OCI-LY7 (cell line): ENCODE results near the gene STXBP1. TPM values are rescaled to one million over a fixed set of nuclear protein-coding genes. Genes with fewer than 3 reads are reported as not detected.

Experiments
- BruUV-seq: library from RNA; stranded (reverse); fragments of 400-500 nt; replicated peaks from 2 replicates; lab custom pipeline; 2021; lab: Mats Ljungman, UMichigan
- CTCF ChIA-PET: fragments of 300-600 bp; sonication (Branson Sonifier 250); formaldehyde crosslinking; loops from one replicate; lab custom pipeline; 2022; ENCODE audit warnings: antibody characterized with exemption; ENCODE audit not compliant: unreplicated experiment; lab: Charles Lee
- POLR2A ChIA-PET: fragments of 300-600 bp; sonication (Branson Sonifier 250); formaldehyde crosslinking; loops from one replicate; lab custom pipeline; 2022; ENCODE audit warnings: antibody characterized with exemption; lab: Charles Lee
- DNase-seq: peaks from one replicate; pipeline ENCODE4 v3.0.0-alpha.2; 2015; ENCODE audit warnings: low spot score
- H2AFZ ChIP-seq: fragments of 200-600 bp; sonication (generic), shearing (Covaris generic); 2 replicates; pipeline ENCODE4 v1.6.1; 2014; ENCODE audit warnings: mild to moderate bottlenecking, antibody characterized with exemption, low read length, moderate library complexity
- H3K27ac ChIP-seq: fragments of 200-600 bp; sonication (generic); 2 replicates; pipeline ENCODE4 v1.5.1; 2014; ENCODE audit warnings: mixed run types, low read depth, mild to moderate bottlenecking, moderate library complexity, low read length, inconsistent platforms; ENCODE audit not compliant: poor library complexity, severe bottlenecking
- H3K36me3 ChIP-seq: fragments of 200-600 bp; sonication (generic); 2 replicates; pipeline ENCODE4 v1.6.1; 2014; ENCODE audit warnings: mild to moderate bottlenecking, antibody characterized with exemption, low read length, moderate library complexity, mixed read lengths; ENCODE audit not compliant: insufficient read depth
- H3K4me1 ChIP-seq: fragments of 200-600 bp; sonication (generic); 2 replicates; pipeline ENCODE4 v1.5.1; 2014; ENCODE audit warnings: mild to moderate bottlenecking, low read length; ENCODE audit not compliant: insufficient read depth, poor library complexity, severe bottlenecking
- H3K4me2 ChIP-seq: fragments of 200-600 bp; sonication (generic); 2 replicates; pipeline ENCODE4 v1.6.1; 2014; ENCODE audit warnings: mild to moderate bottlenecking, low read length
- H3K4me3 ChIP-seq: fragments of 200-600 bp; sonication (generic); 2 replicates; pipeline ENCODE4 v1.5.1; 2014; ENCODE audit warnings: mild to moderate bottlenecking, low read depth, low read length; ENCODE audit not compliant: poor library complexity, severe bottlenecking
- H3K79me2 ChIP-seq: fragments of 200-600 bp; sonication (generic); 2 replicates; pipeline ENCODE4 v1.6.1; 2016; ENCODE audit warnings: low read depth, mild to moderate bottlenecking, low read length, moderate library complexity, mixed read lengths; ENCODE audit not compliant: insufficient read depth
- H3K9me2 ChIP-seq: fragments of 200-600 bp; sonication (generic); 2 replicates; pipeline ENCODE4 v1.6.1; 2016; ENCODE audit warnings: mild to moderate bottlenecking, low read length, mixed read lengths; ENCODE audit not compliant: insufficient read depth
- H3K9me3 ChIP-seq: fragments of 200-600 bp; sonication (generic); 2 replicates; pipeline ENCODE4 v1.6.1; 2014; ENCODE audit warnings: mild to moderate bottlenecking, mixed run types, low read length, mixed read lengths
- H4K20me1 ChIP-seq: fragments of 200-600 bp; sonication (generic); 2 replicates; pipeline ENCODE4 v1.6.1; 2014; ENCODE audit warnings: mild to moderate bottlenecking, antibody characterized with exemption, low read length, moderate library complexity, mixed read lengths; ENCODE audit not compliant: insufficient read depth
- EZH2phosphoT487 ChIP-seq: fragments of 200-600 bp; sonication (generic); IDR thresholded peaks from 2 replicates; pipeline ENCODE4 v1.6.1; 2018; ENCODE audit warnings: low read depth, borderline replicate concordance, mild to moderate bottlenecking, mixed run types, antibody characterized with exemption, low read length, moderate library complexity, mixed read lengths
- intact Hi-C: fragments of 100-400 bp; cut with micrococcal nuclease; formaldehyde crosslinking; loops from one replicate; pipeline ENCODE4 v1.10.0; 2022; ENCODE audit not compliant: unreplicated experiment
- total RNA-seq, 2 experiments: library from RNA; depleted of rRNA in 1 of 2; stranded (reverse); fragments of >200 nt in 1 of 2; shearing (Covaris generic) in 1 of 2; gene quantifications; 2 replicates each; pipeline ENCODE4 v1.2.3, GENCODE V29; 2014 to 2022
- TF ChIP-seq, protein P1 (sequence below): fragments of 200-600 bp; sonication (generic); conservative IDR thresholded peaks from 2 replicates; pipeline ENCODE4 v1.5.1; 2014; ENCODE audit warnings: mild to moderate bottlenecking, antibody characterized with exemption, low read length, moderate library complexity, mixed read lengths

Gene STXBP1
- total RNA-seq, 2 experiments from 2014 or later, result 4.1 to 20.4 TPM

DNA sequence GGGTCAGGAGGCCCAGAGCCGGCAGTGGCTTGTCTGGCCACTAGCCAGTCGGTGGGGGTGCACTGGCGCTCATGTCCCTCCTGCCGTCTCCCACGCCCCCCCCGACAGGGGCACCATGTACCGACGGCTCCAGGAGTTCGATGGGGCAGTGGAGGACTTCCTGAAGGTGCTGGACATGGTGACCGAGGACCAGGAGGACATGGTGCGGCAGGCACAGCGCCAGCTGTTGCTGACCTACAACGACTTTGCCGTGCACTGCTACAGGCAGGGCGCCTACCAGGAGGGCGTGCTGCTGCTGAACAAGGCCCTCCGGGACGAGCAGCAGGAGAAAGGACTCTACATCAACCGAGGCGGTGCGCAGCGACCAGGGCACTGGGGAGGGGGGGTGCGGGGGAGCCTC is 111.9 kb downstream of the STXBP1 start:
- DNase-seq, result no peak
- Histone ChIP-seq H3K36me3 (no peaks in the 10 kb centered on the region), H3K27ac (no peak overlapping the region), H3K4me3 (no peak overlapping the region), H2AFZ (no peak overlapping the region), H3K79me2 (no peaks in the 10 kb centered on the region), H3K9me3 (no peaks in the 10 kb centered on the region), H4K20me1 (no peaks in the 10 kb centered on the region), H3K9me2 (no peaks in the 10 kb centered on the region), H3K4me2 (no peak overlapping the region), H3K4me1 (peaks cover 10% of the 10 kb centered on the region)
- ChIA-PET POLR2A (no interaction called here), CTCF (no interaction called here)
- no TSS peak for BruUV-seq
- intact Hi-C loops, result no loop called here
- TF ChIP-seq, protein P1, sequence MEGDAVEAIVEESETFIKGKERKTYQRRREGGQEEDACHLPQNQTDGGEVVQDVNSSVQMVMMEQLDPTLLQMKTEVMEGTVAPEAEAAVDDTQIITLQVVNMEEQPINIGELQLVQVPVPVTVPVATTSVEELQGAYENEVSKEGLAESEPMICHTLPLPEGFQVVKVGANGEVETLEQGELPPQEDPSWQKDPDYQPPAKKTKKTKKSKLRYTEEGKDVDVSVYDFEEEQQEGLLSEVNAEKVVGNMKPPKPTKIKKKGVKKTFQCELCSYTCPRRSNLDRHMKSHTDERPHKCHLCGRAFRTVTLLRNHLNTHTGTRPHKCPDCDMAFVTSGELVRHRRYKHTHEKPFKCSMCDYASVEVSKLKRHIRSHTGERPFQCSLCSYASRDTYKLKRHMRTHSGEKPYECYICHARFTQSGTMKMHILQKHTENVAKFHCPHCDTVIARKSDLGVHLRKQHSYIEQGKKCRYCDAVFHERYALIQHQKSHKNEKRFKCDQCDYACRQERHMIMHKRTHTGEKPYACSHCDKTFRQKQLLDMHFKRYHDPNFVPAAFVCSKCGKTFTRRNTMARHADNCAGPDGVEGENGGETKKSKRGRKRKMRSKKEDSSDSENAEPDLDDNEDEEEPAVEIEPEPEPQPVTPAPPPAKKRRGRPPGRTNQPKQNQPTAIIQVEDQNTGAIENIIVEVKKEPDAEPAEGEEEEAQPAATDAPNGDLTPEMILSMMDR, result no peak
- no peak for TF ChIP-seq EZH2phosphoT487

DNA sequence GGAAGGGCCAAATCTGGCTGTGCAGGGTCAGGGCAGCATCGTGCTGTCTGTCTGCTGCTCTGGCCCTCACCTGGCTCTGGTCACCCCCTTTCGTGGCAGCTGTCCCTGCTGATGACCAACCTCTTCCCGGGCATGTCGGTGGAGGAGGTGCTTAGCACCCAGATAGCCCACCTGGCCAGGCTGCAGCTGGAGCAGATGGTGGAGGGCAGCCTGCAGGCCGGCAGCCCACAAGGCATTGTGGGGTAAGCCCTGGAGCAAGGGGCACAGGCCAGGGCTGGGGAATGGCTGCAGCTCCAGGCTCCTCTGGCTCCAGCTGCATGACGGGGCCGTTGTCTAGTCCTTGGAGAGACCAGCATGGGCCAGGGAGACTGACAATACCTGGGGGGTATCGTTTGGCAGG is 114.8 kb downstream of the STXBP1 start:
- H3K36me3 ChIP-seq, result no peaks in the 10 kb centered on the region
- no peak for DNase-seq
- TF ChIP-seq, protein P1, result no peak
- TF ChIP-seq EZH2phosphoT487, result no peak
- no TSS peak for BruUV-seq
- no peaks in the 10 kb centered on the region for H3K9me3 ChIP-seq
- H3K4me2 ChIP-seq, result no peak overlapping the region
- no peak overlapping the region for H3K27ac ChIP-seq
- ChIA-PET CTCF (no interaction called here), POLR2A (interaction anchor here (0.5 kb wide), 1 partner anchor 133 kb away, joined by 5 read pairs; no protein-coding TSS in a partner anchor)
- no peak overlapping the region for H3K4me3 ChIP-seq
- no peaks in the 10 kb centered on the region for H3K4me1 ChIP-seq
- H3K79me2 ChIP-seq, result no peaks in the 10 kb centered on the region
- H3K9me2 ChIP-seq, result no peaks in the 10 kb centered on the region
- no peaks in the 10 kb centered on the region for H4K20me1 ChIP-seq
- H2AFZ ChIP-seq, result no peak overlapping the region
- intact Hi-C loops, result no loop called here

- no peaks in the 10 kb centered on the region for H4K20me1 ChIP-seq
- H3K36me3 ChIP-seq, result no peaks in the 10 kb centered on the region
- peaks cover 4% of the 10 kb centered on the region for H3K4me1 ChIP-seq
- POLR2A ChIA-PET, result interaction anchor here (0.7 to 1.1 kb wide), 2 partner anchors 14 to 37 kb away, joined by 3 read pairs; no protein-coding TSS in a partner anchor
- no TSS peak for BruUV-seq
- intact Hi-C loops, result no loop called here
- H3K79me2 ChIP-seq, result no peaks in the 10 kb centered on the region
- TF ChIP-seq EZH2phosphoT487, result no peak
- TF ChIP-seq, protein P1, result no peak
- H2AFZ ChIP-seq, result no peak overlapping the region
- H3K4me2 ChIP-seq, result no peak overlapping the region
- no peak overlapping the region for H3K27ac ChIP-seq
- H3K9me2 ChIP-seq, result no peaks in the 10 kb centered on the region
- CTCF ChIA-PET, result no interaction called here
- H3K9me3 ChIP-seq, result no peaks in the 10 kb centered on the region
- no peak overlapping the region for H3K4me3 ChIP-seq
- no peak for DNase-seq
These were observed 116.7 kb downstream of the STXBP1 start for GRCh38 chr9:127728808-127729207.
